ENCODE measurements around the gene ALKBH5. TPM values are rescaled to one million over a fixed set of nuclear protein-coding genes. Genes with fewer than 3 reads are reported as not detected.
A peak's percentile ranks its signal among the peaks of the same experiment; 100 is the strongest.

ALKBH5 gene
- total RNA-seq, 2 experiments from 2014 or later: 111 to 126 TPM

- ATAC-seq: peak; percentile 51
- Mint-ChIP-seq H3K27ac (peak overlapping the region; percentile 97), H3K27me3 (no peaks in the 10 kb centered on the region), H3K9me3 (ENCODE audit: low read depth) (no peaks in the 10 kb centered on the region), H3K36me3 (peaks cover 36% of the 10 kb centered on the region), H3K4me1 (peaks cover 41% of the 10 kb centered on the region), H3K4me3 (peak overlapping the region; percentile 90)
- peak; percentile 90 for DNase-seq
- CTCF ChIA-PET: interaction anchor here (0.9 to 2.8 kb wide), 7 partner anchors 9 to 1003 kb away, joined by 3 to 8 read pairs (median 4); no protein-coding TSS in a partner anchor
These were observed 672 bp upstream of the ALKBH5 start for GRCh38 chr17:18182978-18183333.

- DNase-seq: peak; percentile 85
- Mint-ChIP-seq H3K9me3 (ENCODE audit: low read depth) (no peaks in the 10 kb centered on the region), H3K27me3 (no peaks in the 10 kb centered on the region), H3K27ac (peak overlapping the region; percentile 97), H3K4me3 (peak overlapping the region; percentile 90), H3K36me3 (peaks cover 44% of the 10 kb centered on the region), H3K4me1 (peaks cover 50% of the 10 kb centered on the region)
- CTCF ChIA-PET: interaction anchor here (0.9 to 2.8 kb wide), 4 partner anchors 9 to 31 kb away, joined by 3 to 8 read pairs (median 4); no protein-coding TSS in a partner anchor
- ATAC-seq: peak; percentile 8
These were observed 759 bp downstream of the ALKBH5 start for GRCh38 chr17:18184143-18185031.

GRCh38 chr17:18185391-18185790 lies 1.8 kb downstream of the ALKBH5 start:
- CTCF ChIA-PET: interaction anchor here (1.6 kb wide), 1 partner anchor 44 kb away, joined by 7 read pairs; no protein-coding TSS in a partner anchor
- H3K27ac Mint-ChIP-seq: peak overlapping the region; percentile 97
- no peaks in the 10 kb centered on the region for H3K9me3 Mint-ChIP-seq (ENCODE audit: low read depth)
- DNase-seq: no peak
- ATAC-seq: no peak
- H3K27me3 Mint-ChIP-seq: no peaks in the 10 kb centered on the region
- H3K4me3 Mint-ChIP-seq: peak overlapping the region; percentile 90
- peaks cover 51% of the 10 kb centered on the region for H3K36me3 Mint-ChIP-seq
- H3K4me1 Mint-ChIP-seq: peaks cover 56% of the 10 kb centered on the region

- CTCF ChIA-PET: interaction anchor here (1.6 kb wide), 1 partner anchor 45 kb away, joined by 7 read pairs; no protein-coding TSS in a partner anchor
- DNase-seq (peak; percentile 47), ATAC-seq (no peak)
- Mint-ChIP-seq H3K4me1 (peaks cover 59% of the 10 kb centered on the region), H3K27me3 (no peaks in the 10 kb centered on the region), H3K27ac (peak overlapping the region; percentile 97), H3K4me3 (peak overlapping the region; percentile 90), H3K36me3 (peaks cover 54% of the 10 kb centered on the region), H3K9me3 (ENCODE audit: low read depth) (no peaks in the 10 kb centered on the region)
These were observed 2.4 kb downstream of the ALKBH5 start for GRCh38 chr17:18185832-18186626.

GRCh38 chr17:18186627-18186982 lies 3.0 kb downstream of the ALKBH5 start:
- Mint-ChIP-seq H3K27me3 (no peaks in the 10 kb centered on the region), H3K36me3 (peaks cover 54% of the 10 kb centered on the region), H3K4me3 (peak overlapping the region; percentile 90), H3K9me3 (ENCODE audit: low read depth) (no peaks in the 10 kb centered on the region), H3K4me1 (peaks cover 57% of the 10 kb centered on the region), H3K27ac (peak overlapping the region; percentile 97)
- DNase-seq (no peak), ATAC-seq (no peak)
- CTCF ChIA-PET: interaction anchor here (1.6 kb wide), 1 partner anchor 46 kb away, joined by 7 read pairs; no protein-coding TSS in a partner anchor

- no peaks in the 10 kb centered on the region for H3K9me3 Mint-ChIP-seq (ENCODE audit: low read depth)
- H3K4me3 Mint-ChIP-seq: peak overlapping the region; percentile 90
- peaks cover 55% of the 10 kb centered on the region for H3K36me3 Mint-ChIP-seq
- H3K27ac Mint-ChIP-seq: peak overlapping the region; percentile 97
- H3K27me3 Mint-ChIP-seq: no peaks in the 10 kb centered on the region
- DNase-seq: no peak
- ATAC-seq: no peak
- H3K4me1 Mint-ChIP-seq: peaks cover 51% of the 10 kb centered on the region
- CTCF ChIA-PET: interaction anchor here (1.0 to 1.4 kb wide), 3 partner anchors 18 to 141 kb away, joined by 3 to 5 read pairs (median 3); no protein-coding TSS in a partner anchor
These were observed 3.6 kb downstream of the ALKBH5 start for GRCh38 chr17:18187226-18187625.

- H3K4me3 Mint-ChIP-seq: peak overlapping the region; percentile 90
- DNase-seq: peak; percentile 75
- no peaks in the 10 kb centered on the region for H3K27me3 Mint-ChIP-seq
- H3K27ac Mint-ChIP-seq: peak overlapping the region; percentile 97
- peaks cover 54% of the 10 kb centered on the region for H3K4me1 Mint-ChIP-seq
- CTCF ChIA-PET: interaction anchor here (0.6 to 1.6 kb wide), 6 partner anchors 12 to 140 kb away, joined by 3 to 5 read pairs (median 3); no protein-coding TSS in a partner anchor
- ATAC-seq: no peak
- no peaks in the 10 kb centered on the region for H3K9me3 Mint-ChIP-seq (ENCODE audit: low read depth)
- peaks cover 59% of the 10 kb centered on the region for H3K36me3 Mint-ChIP-seq
These were observed 4.5 kb downstream of the ALKBH5 start for GRCh38 chr17:18187821-18188761.

- no peak for ATAC-seq
- Mint-ChIP-seq H3K36me3 (peaks cover 57% of the 10 kb centered on the region), H3K4me1 (peaks cover 54% of the 10 kb centered on the region), H3K9me3 (ENCODE audit: low read depth) (no peaks in the 10 kb centered on the region), H3K27me3 (no peaks in the 10 kb centered on the region), H3K4me3 (no peak overlapping the region), H3K27ac (peak overlapping the region; percentile 35)
- DNase-seq: no peak
- CTCF ChIA-PET: interaction anchor here (0.7 to 1.6 kb wide), 3 partner anchors 19 to 400 kb away, joined by 3 to 4 read pairs (median 3); no protein-coding TSS in a partner anchor
These were observed 7.1 kb downstream of the ALKBH5 start for GRCh38 chr17:18190628-18191235.

GRCh38 chr17:18191236-18191667 lies 7.6 kb downstream of the ALKBH5 start:
- peaks cover 50% of the 10 kb centered on the region for H3K4me1 Mint-ChIP-seq
- no peaks in the 10 kb centered on the region for H3K9me3 Mint-ChIP-seq (ENCODE audit: low read depth)
- ATAC-seq: no peak
- DNase-seq: no peak
- peaks cover 55% of the 10 kb centered on the region for H3K36me3 Mint-ChIP-seq
- CTCF ChIA-PET: interaction anchor here (1.3 kb wide), 1 partner anchor 9 kb away, joined by 5 read pairs; the partner anchor contains the start of gene ALKBH5
- no peaks in the 10 kb centered on the region for H3K27me3 Mint-ChIP-seq
- H3K4me3 Mint-ChIP-seq: no peak overlapping the region
- no peak overlapping the region for H3K27ac Mint-ChIP-seq

GRCh38 chr17:18191967-18192366 lies 8.3 kb downstream of the ALKBH5 start:
- H3K27ac Mint-ChIP-seq: no peak overlapping the region
- no peak for ATAC-seq
- H3K4me1 Mint-ChIP-seq: peaks cover 42% of the 10 kb centered on the region
- no peaks in the 10 kb centered on the region for H3K27me3 Mint-ChIP-seq
- CTCF ChIA-PET: interaction anchor here (0.7 to 1.5 kb wide), 3 partner anchors 9 to 25 kb away, joined by 3 to 5 read pairs (median 3); partner anchors contain the start of gene ALKBH5
- peaks cover 53% of the 10 kb centered on the region for H3K36me3 Mint-ChIP-seq
- DNase-seq: no peak
- H3K9me3 Mint-ChIP-seq (ENCODE audit: low read depth): no peaks in the 10 kb centered on the region
- H3K4me3 Mint-ChIP-seq: no peak overlapping the region

GRCh38 chr17:18194394-18194793 lies 10.8 kb downstream of the ALKBH5 start:
- H3K4me1 Mint-ChIP-seq: peaks cover 38% of the 10 kb centered on the region
- CTCF ChIA-PET: interaction anchor here (1.6 kb wide), 1 partner anchor 11 kb away, joined by 6 read pairs; the partner anchor contains the start of gene ALKBH5
- no peak for ATAC-seq
- peaks cover 42% of the 10 kb centered on the region for H3K36me3 Mint-ChIP-seq
- H3K9me3 Mint-ChIP-seq (ENCODE audit: low read depth): no peaks in the 10 kb centered on the region
- no peak for DNase-seq
- no peaks in the 10 kb centered on the region for H3K27me3 Mint-ChIP-seq
- H3K27ac Mint-ChIP-seq: no peak overlapping the region
- no peak overlapping the region for H3K4me3 Mint-ChIP-seq

GRCh38 chr17:18194804-18195203 lies 11.2 kb downstream of the ALKBH5 start:
- no peak overlapping the region for H3K27ac Mint-ChIP-seq
- peaks cover 38% of the 10 kb centered on the region for H3K36me3 Mint-ChIP-seq
- H3K9me3 Mint-ChIP-seq (ENCODE audit: low read depth): no peaks in the 10 kb centered on the region
- CTCF ChIA-PET: no interaction called here
- peaks cover 35% of the 10 kb centered on the region for H3K4me1 Mint-ChIP-seq
- no peak for ATAC-seq
- no peak for DNase-seq
- H3K27me3 Mint-ChIP-seq: no peaks in the 10 kb centered on the region
- H3K4me3 Mint-ChIP-seq: no peak overlapping the region
